Kidney epithelial cell (primary cell): Measurements from ENCODE around the gene RAVER1. TPM values are rescaled to one million over a fixed set of nuclear protein-coding genes. Genes with fewer than 3 reads are reported as not detected.
A peak's percentile ranks its signal among the peaks of the same experiment; 100 is the strongest.
"Not testable (repeated sequence)": the region's sequence is repeated elsewhere in the genome, so short reads cannot be mapped to it uniquely, and the experiment has no call there.

Experiments
- DNase-seq: peaks from one replicate; pipeline ENCODE4 v3.0.0-alpha.2; 2010; ENCODE audit warnings: low read depth
- H3K27me3 ChIP-seq: 2 replicates; pipeline ENCODE4 v1.6.0; 2011; ENCODE audit warnings: low read length; ENCODE audit not compliant: control insufficient read depth, insufficient read depth
- H3K36me3 ChIP-seq: 2 replicates; pipeline ENCODE4 v1.5.1; 2011; ENCODE audit warnings: low read length; ENCODE audit not compliant: control insufficient read depth, insufficient read depth
- H3K4me3 ChIP-seq: 2 replicates; pipeline ENCODE4 v1.5.1; 2011; ENCODE audit warnings: low read depth, mild to moderate bottlenecking, control low read depth, low read length
- CTCF ChIP-seq: IDR thresholded peaks from 2 replicates; pipeline ENCODE4 v1.5.1; 2011; ENCODE audit warnings: mild to moderate bottlenecking, moderate library complexity, low read length, control low read depth, inconsistent platforms; ENCODE audit not compliant: insufficient read depth, poor library complexity, severe bottlenecking
- total RNA-seq: library from RNA; depleted of rRNA; stranded (reverse); fragments of >200 nt; gene quantifications from 2 replicates; pipeline ENCODE4 v1.2.3, GENCODE V29; 2015

Gene RAVER1
- total RNA-seq, 1 donor from 2014 or later, result 32.9 TPM

- no peak for DNase-seq
- Histone ChIP-seq H3K27me3 (no peaks in the 10 kb centered on the region), H3K36me3 (no peaks in the 10 kb centered on the region), H3K4me3 (no peak within 1 kb of the TSS)
- TF ChIP-seq CTCF, result no peak
Observed at GRCh38 chr19:10339380-10339960, 6.1 kb upstream of the RAVER1 start, which contains the start of gene ICAM3. Gene ICAM3, minus strand, starts transcription at chr19:10339624. Its CDS starts 10 bp downstream, at chr19:10339614.

- DNase-seq, result no peak
- H3K4me3 ChIP-seq, result no peak overlapping the region
- H3K27me3 ChIP-seq, result no peaks in the 10 kb centered on the region
- H3K36me3 ChIP-seq, result no peaks in the 10 kb centered on the region
- no peak for TF ChIP-seq CTCF
Observed at GRCh38 chr19:10338940-10339339, 5.6 kb upstream of the RAVER1 start.

GRCh38 chr19:10336725-10337124, 3.4 kb upstream of the RAVER1 start:
- not testable (repeated sequence) for H3K4me3 ChIP-seq, H3K36me3 ChIP-seq, H3K27me3 ChIP-seq, DNase-seq

GRCh38 chr19:10335352-10335985, 2.1 kb upstream of the RAVER1 start:
- no peaks in the 10 kb centered on the region for H3K36me3 ChIP-seq
- TF ChIP-seq CTCF, result no peak
- DNase-seq, result no peak
- H3K27me3 ChIP-seq, result no peaks in the 10 kb centered on the region
- H3K4me3 ChIP-seq, result no peak overlapping the region

- no peaks in the 10 kb centered on the region for H3K36me3 ChIP-seq
- TF ChIP-seq CTCF, result no peak
- peak; percentile 76 for DNase-seq
- H3K4me3 ChIP-seq, result peak overlapping the region; percentile 97
- no peaks in the 10 kb centered on the region for H3K27me3 ChIP-seq
Observed at GRCh38 chr19:10334588-10335351, 1.4 kb upstream of the RAVER1 start.

- peaks cover 2% of the 10 kb centered on the region for H3K36me3 ChIP-seq
- DNase-seq, result no peak
Observed at GRCh38 chr19:10333758-10334587, 644 bp upstream of the RAVER1 start.

More at GRCh38 chr19:10333758-10334587, 644 bp upstream of the RAVER1 start:
- Histone ChIP-seq H3K4me3 (peak overlapping the region; percentile 97), H3K27me3 (no peaks in the 10 kb centered on the region)
- TF ChIP-seq CTCF, result no peak
